ENCODE data around the gene KANK4. TPM values are rescaled to one million over a fixed set of nuclear protein-coding genes. Genes with fewer than 3 reads are reported as not detected.

KANK4 gene
- total RNA-seq, 2 donors from 2014 or later, result 0.46 to 0.70 TPM

GRCh38 chr1:62307446-62307845 lies 11.8 kb downstream of the KANK4 start:
- peaks cover 8% of the 10 kb centered on the region for H3K4me1 Mint-ChIP-seq
- 94% methylated on average over 1 of the region's 1 CpG; no CpG with 5 or more reads in 1 of the 2 experiments for WGBS, 2 experiments (ENCODE audit: insufficient coverage in 1 of 2, insufficient read length in 1 of 2)
- Histone ChIP-seq H3K36me3 (ENCODE audit: control insufficient read depth, insufficient read depth, low read length) (no peaks in the 10 kb centered on the region), H3K27ac (ENCODE audit: low read depth, low read length) (no peak overlapping the region), H3K27me3 (ENCODE audit: control insufficient read depth, insufficient read depth, low read length, poor library complexity, severe bottlenecking) (peaks cover 3% of the 10 kb centered on the region), H3K4me1 (ENCODE audit: control insufficient read depth, insufficient read depth, low read length) (no peaks in the 10 kb centered on the region), H3K9ac (ENCODE audit: extremely low read depth, low read length, poor library complexity, severe bottlenecking) (no peak overlapping the region), H3K4me3 (ENCODE audit: low read length) (no peak overlapping the region), H3K9me3 (ENCODE audit: control insufficient read depth, low read length) (no peaks in the 10 kb centered on the region)
- no peaks in the 10 kb centered on the region for H3K9me3 Mint-ChIP-seq
- H3K27ac Mint-ChIP-seq, result no peak overlapping the region
- no peaks in the 10 kb centered on the region for H3K36me3 Mint-ChIP-seq (ENCODE audit: low read depth)
- no peak for TF ChIP-seq CTCF (conservative IDR thresholded peaks at IDR 0.05)
- H3K4me3 Mint-ChIP-seq, result no peak overlapping the region
- peaks cover 10% of the 10 kb centered on the region for H3K27me3 Mint-ChIP-seq (ENCODE audit: insufficient read depth)
- DNase-seq, result no peak

GRCh38 chr1:62306065-62306464 lies 13.2 kb downstream of the KANK4 start:
- TF ChIP-seq CTCF (conservative IDR thresholded peaks at IDR 0.05), result no peak
- WGBS, 2 experiments (ENCODE audit: insufficient coverage in 1 of 2, insufficient read length in 1 of 2), result 95 to 100% methylated on average over 1 to 2 of the region's 2 CpGs
- H3K36me3 Mint-ChIP-seq (ENCODE audit: low read depth), result no peaks in the 10 kb centered on the region
- H3K27me3 ChIP-seq (ENCODE audit: control insufficient read depth, insufficient read depth, low read length, poor library complexity, severe bottlenecking), result no peaks in the 10 kb centered on the region
- H3K4me3 Mint-ChIP-seq, result no peak overlapping the region
- H3K27me3 Mint-ChIP-seq (ENCODE audit: insufficient read depth), result peaks cover 10% of the 10 kb centered on the region
- no peaks in the 10 kb centered on the region for H3K4me1 ChIP-seq (ENCODE audit: control insufficient read depth, insufficient read depth, low read length)
- peaks cover under 1% of the 10 kb centered on the region for H3K4me1 Mint-ChIP-seq
- DNase-seq, result no peak
- no peaks in the 10 kb centered on the region for H3K36me3 ChIP-seq (ENCODE audit: control insufficient read depth, insufficient read depth, low read length)
- no peak overlapping the region for H3K27ac Mint-ChIP-seq
- H3K9me3 ChIP-seq (ENCODE audit: control insufficient read depth, low read length), result no peaks in the 10 kb centered on the region
- H3K9me3 Mint-ChIP-seq, result no peaks in the 10 kb centered on the region
- no peak overlapping the region for H3K4me3 ChIP-seq (ENCODE audit: low read length)
- no peak overlapping the region for H3K27ac ChIP-seq (ENCODE audit: low read depth, low read length)
- H3K9ac ChIP-seq (ENCODE audit: extremely low read depth, low read length, poor library complexity, severe bottlenecking), result no peak overlapping the region

GRCh38 chr1:62304975-62305374 lies 14.3 kb downstream of the KANK4 start:
- TF ChIP-seq CTCF (conservative IDR thresholded peaks at IDR 0.05), result no peak
- Mint-ChIP-seq H3K27me3 (ENCODE audit: insufficient read depth) (peaks cover 6% of the 10 kb centered on the region), H3K4me1 (no peaks in the 10 kb centered on the region), H3K27ac (no peak overlapping the region), H3K36me3 (ENCODE audit: low read depth) (no peaks in the 10 kb centered on the region), H3K4me3 (no peak overlapping the region), H3K9me3 (no peaks in the 10 kb centered on the region)
- no peak for DNase-seq
- Histone ChIP-seq H3K27me3 (ENCODE audit: control insufficient read depth, insufficient read depth, low read length, poor library complexity, severe bottlenecking) (no peaks in the 10 kb centered on the region), H3K9ac (ENCODE audit: extremely low read depth, low read length, poor library complexity, severe bottlenecking) (no peak overlapping the region), H3K4me3 (ENCODE audit: low read length) (no peak overlapping the region), H3K36me3 (ENCODE audit: control insufficient read depth, insufficient read depth, low read length) (no peaks in the 10 kb centered on the region), H3K9me3 (ENCODE audit: control insufficient read depth, low read length) (no peaks in the 10 kb centered on the region), H3K27ac (ENCODE audit: low read depth, low read length) (no peak overlapping the region), H3K4me1 (ENCODE audit: control insufficient read depth, insufficient read depth, low read length) (no peaks in the 10 kb centered on the region)
- WGBS, 2 experiments (ENCODE audit: insufficient coverage in 1 of 2, insufficient read length in 1 of 2), result 81 to 90% methylated on average over 5 to 7 of the region's 7 CpGs

Measured in endodermal cell (in vitro differentiated cells).